Neural crest cell (in vitro differentiated cells): ENCODE results near the gene TRIM45. TPM values are rescaled to one million over a fixed set of nuclear protein-coding genes. Genes with fewer than 3 reads are reported as not detected.

Experiments
- DNase-seq: peaks from one replicate; pipeline ENCODE4 v3.0.0; 2021; ENCODE audit warnings: low read depth, mixed read lengths, low spot score
- H3K27ac Mint-ChIP-seq: one replicate; pipeline ENCODE4 v1.8.0; 2021; ENCODE audit warnings: mild to moderate bottlenecking, mixed read lengths; ENCODE audit not compliant: unreplicated experiment
- H3K27me3 Mint-ChIP-seq: 2 replicates; pipeline ENCODE4 v1.8.0; 2021; ENCODE audit warnings: low read depth, mild to moderate bottlenecking, mixed read lengths
- H3K36me3 Mint-ChIP-seq: 2 replicates; pipeline ENCODE4 v1.8.0; 2021; ENCODE audit warnings: low read depth, mild to moderate bottlenecking, mixed read lengths
- H3K4me1 Mint-ChIP-seq: 2 replicates; pipeline ENCODE4 v1.8.0; 2021; ENCODE audit warnings: mixed read lengths
- H3K4me3 Mint-ChIP-seq: one replicate; pipeline ENCODE4 v1.8.0; 2021; ENCODE audit warnings: mild to moderate bottlenecking, mixed read lengths
- H3K9me3 Mint-ChIP-seq: 2 replicates; pipeline ENCODE4 v1.8.0; 2021; ENCODE audit warnings: mixed read lengths
- total RNA-seq: library from RNA; stranded (reverse); gene quantifications from 2 replicates; pipeline ENCODE4 v1.2.1, GENCODE V29; 2021
- TF ChIP-seq, protein P1 (sequence below): fragments of 200-600 bp; sonication (generic); conservative IDR thresholded peaks from 2 replicates; pipeline ENCODE4 v1.5.0; 2021; ENCODE audit warnings: antibody characterized with exemption, mild to moderate bottlenecking

Gene TRIM45
- total RNA-seq, 1 donor from 2014 or later = 16.6 TPM

DNA sequence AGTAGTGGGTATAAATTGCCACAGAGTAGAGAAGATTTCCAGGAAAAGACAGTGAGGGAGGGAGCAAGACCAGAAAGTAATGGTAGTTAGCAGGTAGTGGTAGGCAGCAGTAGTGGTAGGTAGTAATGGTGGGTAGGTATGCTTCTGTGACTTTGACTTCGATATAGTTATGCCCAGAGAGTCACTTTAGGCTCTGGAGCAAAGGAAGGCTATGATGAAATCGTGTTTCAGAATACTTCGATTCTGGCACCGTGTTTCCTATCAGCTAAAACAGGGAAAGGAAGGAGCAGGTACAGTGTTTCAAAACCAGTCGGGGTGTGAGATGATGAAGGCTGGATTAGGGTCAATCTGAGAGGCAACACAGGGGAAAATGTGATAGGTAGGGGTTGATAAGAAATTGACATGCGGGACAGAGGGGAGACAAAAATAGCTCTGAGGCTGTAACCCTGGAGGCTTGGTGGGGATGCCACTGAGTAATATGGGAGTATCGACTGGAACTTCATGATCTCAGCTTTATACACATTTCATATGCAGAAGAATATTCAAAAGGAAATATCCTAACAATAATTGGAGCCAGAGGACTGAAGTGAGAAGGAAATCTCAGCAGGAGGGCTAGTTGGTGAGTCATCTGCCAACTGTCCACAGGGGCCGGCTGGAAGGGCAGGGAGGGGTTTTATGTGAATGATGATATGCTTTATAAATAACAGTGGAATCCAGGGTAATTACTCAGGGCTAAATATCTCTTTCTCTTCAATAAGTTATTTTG is 25.2 kb upstream of the TRIM45 start:
- Mint-ChIP-seq H3K4me3 (no peak overlapping the region), H3K27me3 (no peaks in the 10 kb centered on the region), H3K4me1 (peaks cover 35% of the 10 kb centered on the region), H3K9me3 (peaks cover 4% of the 10 kb centered on the region), H3K27ac (no peak overlapping the region), H3K36me3 (peaks cover 2% of the 10 kb centered on the region)
- no peak for DNase-seq
- TF ChIP-seq, protein P1, sequence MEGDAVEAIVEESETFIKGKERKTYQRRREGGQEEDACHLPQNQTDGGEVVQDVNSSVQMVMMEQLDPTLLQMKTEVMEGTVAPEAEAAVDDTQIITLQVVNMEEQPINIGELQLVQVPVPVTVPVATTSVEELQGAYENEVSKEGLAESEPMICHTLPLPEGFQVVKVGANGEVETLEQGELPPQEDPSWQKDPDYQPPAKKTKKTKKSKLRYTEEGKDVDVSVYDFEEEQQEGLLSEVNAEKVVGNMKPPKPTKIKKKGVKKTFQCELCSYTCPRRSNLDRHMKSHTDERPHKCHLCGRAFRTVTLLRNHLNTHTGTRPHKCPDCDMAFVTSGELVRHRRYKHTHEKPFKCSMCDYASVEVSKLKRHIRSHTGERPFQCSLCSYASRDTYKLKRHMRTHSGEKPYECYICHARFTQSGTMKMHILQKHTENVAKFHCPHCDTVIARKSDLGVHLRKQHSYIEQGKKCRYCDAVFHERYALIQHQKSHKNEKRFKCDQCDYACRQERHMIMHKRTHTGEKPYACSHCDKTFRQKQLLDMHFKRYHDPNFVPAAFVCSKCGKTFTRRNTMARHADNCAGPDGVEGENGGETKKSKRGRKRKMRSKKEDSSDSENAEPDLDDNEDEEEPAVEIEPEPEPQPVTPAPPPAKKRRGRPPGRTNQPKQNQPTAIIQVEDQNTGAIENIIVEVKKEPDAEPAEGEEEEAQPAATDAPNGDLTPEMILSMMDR = no peak

DNA sequence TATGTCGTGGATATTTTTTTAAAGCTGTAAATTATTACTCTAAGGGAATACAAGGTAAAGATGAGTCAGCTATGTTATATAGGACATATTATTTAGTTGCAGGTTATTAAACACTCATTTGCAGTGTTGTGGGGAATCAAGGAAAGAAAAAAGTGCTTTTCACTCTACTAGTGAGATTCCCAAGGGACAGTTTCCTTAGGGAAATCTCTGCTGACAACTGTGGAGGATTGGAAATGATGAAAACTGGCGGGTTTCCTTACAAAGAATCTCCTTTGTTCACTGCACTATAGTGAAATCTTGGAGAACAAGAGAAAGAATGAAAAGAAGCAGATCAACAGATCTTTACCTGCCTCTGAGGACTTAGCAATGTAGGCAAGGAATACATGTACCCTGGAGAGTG is 24.5 kb upstream of the TRIM45 start:
- H3K36me3 Mint-ChIP-seq = no peaks in the 10 kb centered on the region

DNA sequence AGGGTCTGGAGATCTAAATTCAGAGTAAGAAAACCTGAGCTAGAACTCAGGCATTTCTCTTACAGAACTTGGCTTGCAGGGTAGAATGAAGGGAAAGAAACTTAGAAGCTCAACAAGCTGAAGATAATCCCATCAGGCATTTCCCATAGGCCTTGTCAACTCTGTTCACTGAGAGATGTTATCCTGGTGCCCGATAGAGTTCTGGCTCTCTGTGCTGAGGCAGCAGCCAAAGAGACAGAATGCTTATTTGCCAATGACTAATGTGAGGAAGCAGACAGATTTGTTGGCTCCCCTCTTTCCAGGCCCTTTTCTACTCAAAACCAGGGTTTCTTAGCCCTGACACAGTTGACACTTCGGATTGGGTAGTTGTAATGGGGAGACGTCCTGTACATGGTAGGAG is 22.3 kb upstream of the TRIM45 start:
- Mint-ChIP-seq H3K36me3 (no peaks in the 10 kb centered on the region), H3K27me3 (no peaks in the 10 kb centered on the region), H3K27ac (peak overlapping the region; percentile 53), H3K4me1 (peaks cover 30% of the 10 kb centered on the region), H3K4me3 (no peak overlapping the region), H3K9me3 (no peaks in the 10 kb centered on the region)
- TF ChIP-seq, protein P1 = no peak
- no peak for DNase-seq

More for the DNA sequence above, 24.5 kb upstream of the TRIM45 start:
- no peak overlapping the region for H3K4me3 Mint-ChIP-seq
- no peak overlapping the region for H3K27ac Mint-ChIP-seq
- peaks cover 35% of the 10 kb centered on the region for H3K4me1 Mint-ChIP-seq
- H3K27me3 Mint-ChIP-seq = no peaks in the 10 kb centered on the region
- TF ChIP-seq, protein P1 = no peak
- no peaks in the 10 kb centered on the region for H3K9me3 Mint-ChIP-seq
- DNase-seq = no peak

DNA sequence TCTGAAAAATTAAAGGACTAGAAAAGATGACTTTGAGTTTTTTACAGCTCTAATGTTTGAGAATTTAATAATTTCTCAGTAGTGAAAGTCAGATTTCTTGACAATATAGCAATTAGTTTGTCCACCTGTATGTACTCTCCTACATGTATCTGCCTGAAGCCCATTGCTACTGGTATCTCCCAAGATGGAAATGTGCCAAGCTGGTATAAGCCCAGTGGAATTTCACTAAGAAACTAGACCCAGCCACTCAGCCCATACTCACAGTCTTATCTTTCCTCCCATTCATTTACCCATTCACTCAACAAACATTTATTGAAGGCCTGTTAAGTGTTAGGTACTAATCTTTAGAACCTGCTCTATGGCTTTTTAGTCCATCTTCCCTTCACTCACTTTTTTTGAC is 21.6 kb upstream of the TRIM45 start:
- Mint-ChIP-seq H3K27ac (no peak overlapping the region), H3K36me3 (no peaks in the 10 kb centered on the region), H3K9me3 (no peaks in the 10 kb centered on the region), H3K4me3 (no peak overlapping the region), H3K4me1 (peaks cover 30% of the 10 kb centered on the region), H3K27me3 (no peaks in the 10 kb centered on the region)
- DNase-seq = no peak
- TF ChIP-seq, protein P1 = no peak

DNA sequence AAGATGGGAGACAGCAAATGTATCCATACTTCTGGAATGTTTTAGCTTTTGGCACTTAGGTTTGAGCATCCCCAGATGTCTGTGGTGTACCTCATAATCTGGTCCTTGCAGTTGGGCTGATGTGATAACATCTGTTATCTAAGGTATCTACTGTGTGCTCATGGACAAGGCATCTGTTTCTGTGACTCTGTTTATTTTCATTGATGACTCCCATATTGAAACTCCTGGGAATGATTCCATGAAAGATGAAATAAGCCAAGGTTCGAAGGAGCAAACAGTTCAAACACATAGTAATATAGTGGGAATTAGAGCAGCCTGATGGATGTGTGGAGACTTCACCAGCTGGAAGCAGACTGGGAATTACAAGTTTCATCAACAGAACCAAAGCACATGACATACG is 20.7 kb upstream of the TRIM45 start:
- H3K27ac Mint-ChIP-seq = no peak overlapping the region
- H3K36me3 Mint-ChIP-seq = no peaks in the 10 kb centered on the region
- no peaks in the 10 kb centered on the region for H3K9me3 Mint-ChIP-seq
- peaks cover 29% of the 10 kb centered on the region for H3K4me1 Mint-ChIP-seq
- TF ChIP-seq, protein P1 = no peak
- H3K27me3 Mint-ChIP-seq = no peaks in the 10 kb centered on the region
- no peak for DNase-seq
- no peak overlapping the region for H3K4me3 Mint-ChIP-seq
